ENCODE data around the gene ARL13B. TPM values are rescaled to one million over a fixed set of nuclear protein-coding genes. Genes with fewer than 3 reads are reported as not detected.

The ARL13B gene
- total and polyA plus RNA-seq, 2 of the 8 experiments (the other 6 are each of a cell fraction or from before 2014, with no cell fraction given): 1.5 to 12.7 TPM

DNA sequence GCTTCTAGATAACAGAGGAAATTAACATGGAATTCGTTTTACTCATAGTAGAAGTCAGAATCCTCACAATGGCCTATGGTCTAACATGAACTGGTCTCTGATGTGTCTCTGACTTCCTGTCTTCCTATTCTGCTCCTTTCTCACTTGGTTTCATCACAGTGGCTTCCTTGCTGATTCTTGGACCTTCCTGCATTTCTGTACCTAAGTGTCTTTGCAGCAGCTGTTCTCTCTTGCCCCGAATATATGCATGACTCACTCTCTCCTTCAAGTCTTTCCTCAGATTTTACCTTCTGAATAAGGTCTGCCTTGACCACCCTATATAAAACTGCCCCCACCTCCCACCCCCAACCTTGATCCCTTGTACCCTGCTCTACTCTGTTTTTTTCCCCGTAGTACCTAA lies 14.1 kb downstream of the ARL13B start (continued):
- TF ChIP-seq, protein P1, sequence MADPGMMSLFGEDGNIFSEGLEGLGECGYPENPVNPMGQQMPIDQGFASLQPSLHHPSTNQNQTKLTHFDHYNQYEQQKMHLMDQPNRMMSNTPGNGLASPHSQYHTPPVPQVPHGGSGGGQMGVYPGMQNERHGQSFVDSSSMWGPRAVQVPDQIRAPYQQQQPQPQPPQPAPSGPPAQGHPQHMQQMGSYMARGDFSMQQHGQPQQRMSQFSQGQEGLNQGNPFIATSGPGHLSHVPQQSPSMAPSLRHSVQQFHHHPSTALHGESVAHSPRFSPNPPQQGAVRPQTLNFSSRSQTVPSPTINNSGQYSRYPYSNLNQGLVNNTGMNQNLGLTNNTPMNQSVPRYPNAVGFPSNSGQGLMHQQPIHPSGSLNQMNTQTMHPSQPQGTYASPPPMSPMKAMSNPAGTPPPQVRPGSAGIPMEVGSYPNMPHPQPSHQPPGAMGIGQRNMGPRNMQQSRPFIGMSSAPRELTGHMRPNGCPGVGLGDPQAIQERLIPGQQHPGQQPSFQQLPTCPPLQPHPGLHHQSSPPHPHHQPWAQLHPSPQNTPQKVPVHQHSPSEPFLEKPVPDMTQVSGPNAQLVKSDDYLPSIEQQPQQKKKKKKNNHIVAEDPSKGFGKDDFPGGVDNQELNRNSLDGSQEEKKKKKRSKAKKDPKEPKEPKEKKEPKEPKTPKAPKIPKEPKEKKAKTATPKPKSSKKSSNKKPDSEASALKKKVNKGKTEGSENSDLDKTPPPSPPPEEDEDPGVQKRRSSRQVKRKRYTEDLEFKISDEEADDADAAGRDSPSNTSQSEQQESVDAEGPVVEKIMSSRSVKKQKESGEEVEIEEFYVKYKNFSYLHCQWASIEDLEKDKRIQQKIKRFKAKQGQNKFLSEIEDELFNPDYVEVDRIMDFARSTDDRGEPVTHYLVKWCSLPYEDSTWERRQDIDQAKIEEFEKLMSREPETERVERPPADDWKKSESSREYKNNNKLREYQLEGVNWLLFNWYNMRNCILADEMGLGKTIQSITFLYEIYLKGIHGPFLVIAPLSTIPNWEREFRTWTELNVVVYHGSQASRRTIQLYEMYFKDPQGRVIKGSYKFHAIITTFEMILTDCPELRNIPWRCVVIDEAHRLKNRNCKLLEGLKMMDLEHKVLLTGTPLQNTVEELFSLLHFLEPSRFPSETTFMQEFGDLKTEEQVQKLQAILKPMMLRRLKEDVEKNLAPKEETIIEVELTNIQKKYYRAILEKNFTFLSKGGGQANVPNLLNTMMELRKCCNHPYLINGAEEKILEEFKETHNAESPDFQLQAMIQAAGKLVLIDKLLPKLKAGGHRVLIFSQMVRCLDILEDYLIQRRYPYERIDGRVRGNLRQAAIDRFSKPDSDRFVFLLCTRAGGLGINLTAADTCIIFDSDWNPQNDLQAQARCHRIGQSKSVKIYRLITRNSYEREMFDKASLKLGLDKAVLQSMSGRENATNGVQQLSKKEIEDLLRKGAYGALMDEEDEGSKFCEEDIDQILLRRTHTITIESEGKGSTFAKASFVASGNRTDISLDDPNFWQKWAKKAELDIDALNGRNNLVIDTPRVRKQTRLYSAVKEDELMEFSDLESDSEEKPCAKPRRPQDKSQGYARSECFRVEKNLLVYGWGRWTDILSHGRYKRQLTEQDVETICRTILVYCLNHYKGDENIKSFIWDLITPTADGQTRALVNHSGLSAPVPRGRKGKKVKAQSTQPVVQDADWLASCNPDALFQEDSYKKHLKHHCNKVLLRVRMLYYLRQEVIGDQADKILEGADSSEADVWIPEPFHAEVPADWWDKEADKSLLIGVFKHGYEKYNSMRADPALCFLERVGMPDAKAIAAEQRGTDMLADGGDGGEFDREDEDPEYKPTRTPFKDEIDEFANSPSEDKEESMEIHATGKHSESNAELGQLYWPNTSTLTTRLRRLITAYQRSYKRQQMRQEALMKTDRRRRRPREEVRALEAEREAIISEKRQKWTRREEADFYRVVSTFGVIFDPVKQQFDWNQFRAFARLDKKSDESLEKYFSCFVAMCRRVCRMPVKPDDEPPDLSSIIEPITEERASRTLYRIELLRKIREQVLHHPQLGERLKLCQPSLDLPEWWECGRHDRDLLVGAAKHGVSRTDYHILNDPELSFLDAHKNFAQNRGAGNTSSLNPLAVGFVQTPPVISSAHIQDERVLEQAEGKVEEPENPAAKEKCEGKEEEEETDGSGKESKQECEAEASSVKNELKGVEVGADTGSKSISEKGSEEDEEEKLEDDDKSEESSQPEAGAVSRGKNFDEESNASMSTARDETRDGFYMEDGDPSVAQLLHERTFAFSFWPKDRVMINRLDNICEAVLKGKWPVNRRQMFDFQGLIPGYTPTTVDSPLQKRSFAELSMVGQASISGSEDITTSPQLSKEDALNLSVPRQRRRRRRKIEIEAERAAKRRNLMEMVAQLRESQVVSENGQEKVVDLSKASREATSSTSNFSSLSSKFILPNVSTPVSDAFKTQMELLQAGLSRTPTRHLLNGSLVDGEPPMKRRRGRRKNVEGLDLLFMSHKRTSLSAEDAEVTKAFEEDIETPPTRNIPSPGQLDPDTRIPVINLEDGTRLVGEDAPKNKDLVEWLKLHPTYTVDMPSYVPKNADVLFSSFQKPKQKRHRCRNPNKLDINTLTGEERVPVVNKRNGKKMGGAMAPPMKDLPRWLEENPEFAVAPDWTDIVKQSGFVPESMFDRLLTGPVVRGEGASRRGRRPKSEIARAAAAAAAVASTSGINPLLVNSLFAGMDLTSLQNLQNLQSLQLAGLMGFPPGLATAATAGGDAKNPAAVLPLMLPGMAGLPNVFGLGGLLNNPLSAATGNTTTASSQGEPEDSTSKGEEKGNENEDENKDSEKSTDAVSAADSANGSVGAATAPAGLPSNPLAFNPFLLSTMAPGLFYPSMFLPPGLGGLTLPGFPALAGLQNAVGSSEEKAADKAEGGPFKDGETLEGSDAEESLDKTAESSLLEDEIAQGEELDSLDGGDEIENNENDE (IDR thresholded peaks at IDR 0.05; ENCODE audit: insufficient replicate concordance, low read length): no peak
